GM21390 (cell line): ENCODE data around the gene ACTR6.
"Not testable (repeated sequence)": the region's sequence is repeated elsewhere in the genome, so short reads cannot be mapped to it uniquely, and the experiment has no call there.

Source experiments
- ATAC-seq: cut with Tn5 transposase; IDR thresholded peaks from one replicate; pipeline ENCODE4 v1.9.1; 2021; ENCODE audit not compliant: unreplicated experiment

Gene ACTR6

GRCh38 chr12:100219328-100220109 lies 18.9 kb downstream of the ACTR6 start:
- ATAC-seq: no peak

GRCh38 chr12:100221523-100221922 lies 20.9 kb downstream of the ACTR6 start:
- no peak for ATAC-seq

- not testable (repeated sequence) for ATAC-seq
These were observed 21.6 kb downstream of the ACTR6 start for GRCh38 chr12:100222173-100222572.

- no peak for ATAC-seq
These were observed 24.9 kb downstream of the ACTR6 start for GRCh38 chr12:100225491-100225890.

- no peak for ATAC-seq
These were observed 28.5 kb downstream of the ACTR6 start for GRCh38 chr12:100229036-100229635.

- ATAC-seq: no peak
These were observed 29.3 kb downstream of the ACTR6 start for GRCh38 chr12:100229876-100230275.

GRCh38 chr12:100231873-100232272 lies 31.3 kb downstream of the ACTR6 start:
- not testable (repeated sequence) for ATAC-seq

- no peak for ATAC-seq
These were observed 33.6 kb downstream of the ACTR6 start for GRCh38 chr12:100234166-100234565.

GRCh38 chr12:100234591-100235304 lies 34.1 kb downstream of the ACTR6 start:
- peak; percentile 54 for ATAC-seq

GRCh38 chr12:100238801-100239200 lies 38.2 kb downstream of the ACTR6 start:
- no peak for ATAC-seq

GRCh38 chr12:100239589-100239988 lies 39.0 kb downstream of the ACTR6 start:
- no peak for ATAC-seq

- no peak for ATAC-seq
These were observed 42.5 kb downstream of the ACTR6 start for GRCh38 chr12:100243137-100243536.

GRCh38 chr12:100247765-100248164 lies 47.1 kb downstream of the ACTR6 start:
- ATAC-seq: no peak

- no peak for ATAC-seq
These were observed 48.3 kb downstream of the ACTR6 start for GRCh38 chr12:100248886-100249285.

GRCh38 chr12:100249941-100250340 lies 49.3 kb downstream of the ACTR6 start:
- no peak for ATAC-seq

- no peak for ATAC-seq
These were observed 51.3 kb downstream of the ACTR6 start for GRCh38 chr12:100251917-100252316.

GRCh38 chr12:100253437-100253836 lies 52.8 kb downstream of the ACTR6 start:
- ATAC-seq: no peak

GRCh38 chr12:100254876-100255275 lies 54.3 kb downstream of the ACTR6 start:
- ATAC-seq: no peak

GRCh38 chr12:100258127-100258526 lies 57.5 kb downstream of the ACTR6 start:
- ATAC-seq: no peak

- ATAC-seq: no peak
These were observed 62.5 kb downstream of the ACTR6 start for GRCh38 chr12:100263131-100263530.

GRCh38 chr12:100265107-100265506 lies 64.5 kb downstream of the ACTR6 start:
- ATAC-seq: not testable (repeated sequence)
